ENCODE data around the gene WASHC4.
"Not testable (repeated sequence)": the region's sequence is repeated elsewhere in the genome, so short reads cannot be mapped to it uniquely, and the experiment has no call there.

WASHC4 gene

GRCh38 chr12:105091476-105092206 is 15.9 kb upstream of the WASHC4 start:
- DNase-seq (ENCODE audit: low read depth), result no peak
- TF ChIP-seq CTCF (IDR thresholded peaks at IDR 0.05; ENCODE audit: insufficient read depth, low read depth, low read length, missing control alignments), result no peak
- H3K4me3 ChIP-seq (ENCODE audit: low read depth, low read length), result no peak overlapping the region

- DNase-seq (ENCODE audit: low read depth), result no peak
- no peak for TF ChIP-seq CTCF (IDR thresholded peaks at IDR 0.05; ENCODE audit: insufficient read depth, low read depth, low read length, missing control alignments)
- no peak overlapping the region for H3K4me3 ChIP-seq (ENCODE audit: low read depth, low read length)
Measured at GRCh38 chr12:105092336-105092735, 15.2 kb upstream of the WASHC4 start.

- DNase-seq (ENCODE audit: low read depth); H3K4me3 ChIP-seq (ENCODE audit: low read depth, low read length): not testable (repeated sequence)
Measured at GRCh38 chr12:105095338-105095737, 12.2 kb upstream of the WASHC4 start.

GRCh38 chr12:105099356-105099755 is 8.2 kb upstream of the WASHC4 start:
- no peak for DNase-seq (ENCODE audit: low read depth)
- no peak for TF ChIP-seq CTCF (IDR thresholded peaks at IDR 0.05; ENCODE audit: insufficient read depth, low read depth, low read length, missing control alignments)
- no peak overlapping the region for H3K4me3 ChIP-seq (ENCODE audit: low read depth, low read length)

- H3K4me3 ChIP-seq (ENCODE audit: low read depth, low read length), result no peak overlapping the region
- no peak for TF ChIP-seq CTCF (IDR thresholded peaks at IDR 0.05; ENCODE audit: insufficient read depth, low read depth, low read length, missing control alignments)
- DNase-seq (ENCODE audit: low read depth), result no peak
Measured at GRCh38 chr12:105100207-105100985, 7.1 kb upstream of the WASHC4 start.

- H3K4me3 ChIP-seq (ENCODE audit: low read depth, low read length), result no peak overlapping the region
- no peak for DNase-seq (ENCODE audit: low read depth)
- TF ChIP-seq CTCF (IDR thresholded peaks at IDR 0.05; ENCODE audit: insufficient read depth, low read depth, low read length, missing control alignments), result no peak
Measured at GRCh38 chr12:105100998-105101397, 6.5 kb upstream of the WASHC4 start.

- no peak for DNase-seq (ENCODE audit: low read depth)
Measured at GRCh38 chr12:105102673-105103072, 4.9 kb upstream of the WASHC4 start.

More at GRCh38 chr12:105102673-105103072, 4.9 kb upstream of the WASHC4 start:
- no peak overlapping the region for H3K4me3 ChIP-seq (ENCODE audit: low read depth, low read length)
- TF ChIP-seq CTCF (IDR thresholded peaks at IDR 0.05; ENCODE audit: insufficient read depth, low read depth, low read length, missing control alignments), result no peak

Measured in GM12865 (cell line).